OCI-LY1 (cell line): ENCODE results near the gene CDC42BPB.

Source experiments
- H2AFZ ChIP-seq: fragments of 200-600 bp; sonication (generic), shearing (Covaris generic); 2 replicates; pipeline ENCODE4 v1.6.0; 2014; ENCODE audit warnings: antibody characterized with exemption, mild to moderate bottlenecking, low read length
- H3F3A ChIP-seq: fragments of 200-600 bp; sonication (generic), shearing (Covaris generic); 2 replicates; pipeline ENCODE4 v1.6.0; 2014; ENCODE audit warnings: mild to moderate bottlenecking, antibody characterized with exemption, low read length, moderate library complexity; ENCODE audit not compliant: insufficient read depth
- H3K27ac ChIP-seq: fragments of 200-600 bp; sonication (generic); 2 replicates; pipeline ENCODE4 v1.5.1; 2014; ENCODE audit warnings: low read length, mixed run types, mild to moderate bottlenecking, low read depth; ENCODE audit not compliant: poor library complexity, severe bottlenecking
- H3K27me3 ChIP-seq: fragments of 200-600 bp; sonication (generic); 2 replicates; pipeline ENCODE4 v1.6.0; 2014; ENCODE audit warnings: antibody characterized with exemption, mild to moderate bottlenecking, low read length, moderate library complexity; ENCODE audit not compliant: insufficient read depth
- H3K36me3 ChIP-seq: fragments of 200-600 bp; sonication (generic); 2 replicates; pipeline ENCODE4 v1.6.1; 2014; ENCODE audit warnings: mild to moderate bottlenecking, antibody characterized with exemption, low read length, moderate library complexity, mixed read lengths; ENCODE audit not compliant: insufficient read depth
- H3K4me1 ChIP-seq: fragments of 200-600 bp; sonication (generic); 2 replicates; pipeline ENCODE4 v1.5.1; 2014; ENCODE audit warnings: mild to moderate bottlenecking, low read length, moderate library complexity; ENCODE audit not compliant: insufficient read depth, severe bottlenecking
- H3K4me2 ChIP-seq: fragments of 200-600 bp; sonication (generic), shearing (Covaris generic); 2 replicates; pipeline ENCODE4 v1.6.1; 2014; ENCODE audit warnings: low read length
- H3K4me3 ChIP-seq: fragments of 200-600 bp; sonication (generic); 2 replicates; pipeline ENCODE4 v1.5.1; 2014; ENCODE audit warnings: low read length, low read depth, mild to moderate bottlenecking, mixed read lengths; ENCODE audit not compliant: poor library complexity, severe bottlenecking
- H3K79me2 ChIP-seq: fragments of 200-600 bp; shearing (Covaris generic); 2 replicates; pipeline ENCODE4 v1.6.1; 2016; ENCODE audit warnings: mixed run types, low read length, mixed read lengths; ENCODE audit not compliant: insufficient read depth
- H3K9ac ChIP-seq: fragments of 200-600 bp; sonication (generic), shearing (Covaris generic); 2 replicates; pipeline ENCODE4 v1.6.1; 2014; ENCODE audit warnings: mild to moderate bottlenecking, low read length, mixed read lengths
- H3K9me2 ChIP-seq: fragments of 200-600 bp; sonication (generic), shearing (Covaris generic); 2 replicates; pipeline ENCODE4 v1.6.1; 2014; ENCODE audit warnings: low read depth, mild to moderate bottlenecking, low read length, mixed read lengths
- H3K9me3 ChIP-seq: fragments of 200-600 bp; shearing (Covaris generic); 2 replicates; pipeline ENCODE4 v1.6.1; 2014; ENCODE audit warnings: low read length, mixed read lengths
- H4K20me1 ChIP-seq: fragments of 200-600 bp; sonication (generic), shearing (Covaris generic); 2 replicates; pipeline ENCODE4 v1.6.0; 2016; ENCODE audit warnings: mild to moderate bottlenecking, low read length; ENCODE audit not compliant: insufficient read depth
- EZH2 ChIP-seq: fragments of 200-600 bp; sonication (generic), shearing (Covaris generic); IDR thresholded peaks from 2 replicates; pipeline ENCODE4 v1.8.0; 2017; ENCODE audit warnings: borderline replicate concordance, mixed run types, mild to moderate bottlenecking, antibody characterized with exemption, low read length, moderate library complexity, mixed read lengths
- TF ChIP-seq, protein P1 (sequence below): fragments of 200-600 bp; sonication (generic), shearing (Covaris generic); IDR thresholded peaks from 2 replicates; pipeline ENCODE4 v1.5.1; 2017; ENCODE audit warnings: mild to moderate bottlenecking, antibody characterized with exemption, low read length, moderate library complexity, mixed read lengths

CDC42BPB gene

DNA sequence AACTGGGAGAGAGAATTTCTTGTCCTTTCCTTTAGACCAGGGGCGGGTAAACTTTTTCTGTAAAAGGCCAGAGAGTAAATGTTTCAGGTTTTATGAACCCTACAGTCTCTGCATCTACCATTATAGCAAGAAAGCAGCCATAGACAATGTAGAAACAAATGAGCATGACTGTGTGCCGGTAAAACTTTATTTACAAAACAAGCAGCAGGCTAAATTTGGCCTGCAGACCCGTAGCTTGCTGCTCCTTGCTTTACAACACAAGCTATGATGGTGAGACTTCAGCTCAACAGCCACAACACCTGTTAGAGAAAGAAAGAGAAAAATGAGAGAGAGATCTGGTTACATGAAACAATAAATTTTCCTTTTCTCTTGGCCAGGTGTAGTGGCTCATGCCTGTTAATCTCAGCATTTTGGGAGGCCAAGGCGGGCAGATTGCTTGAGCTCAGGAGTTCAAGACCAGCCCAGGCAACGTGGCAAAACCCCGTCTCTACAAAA is 4.2 kb upstream of the CDC42BPB start:
- TF ChIP-seq, protein P1, sequence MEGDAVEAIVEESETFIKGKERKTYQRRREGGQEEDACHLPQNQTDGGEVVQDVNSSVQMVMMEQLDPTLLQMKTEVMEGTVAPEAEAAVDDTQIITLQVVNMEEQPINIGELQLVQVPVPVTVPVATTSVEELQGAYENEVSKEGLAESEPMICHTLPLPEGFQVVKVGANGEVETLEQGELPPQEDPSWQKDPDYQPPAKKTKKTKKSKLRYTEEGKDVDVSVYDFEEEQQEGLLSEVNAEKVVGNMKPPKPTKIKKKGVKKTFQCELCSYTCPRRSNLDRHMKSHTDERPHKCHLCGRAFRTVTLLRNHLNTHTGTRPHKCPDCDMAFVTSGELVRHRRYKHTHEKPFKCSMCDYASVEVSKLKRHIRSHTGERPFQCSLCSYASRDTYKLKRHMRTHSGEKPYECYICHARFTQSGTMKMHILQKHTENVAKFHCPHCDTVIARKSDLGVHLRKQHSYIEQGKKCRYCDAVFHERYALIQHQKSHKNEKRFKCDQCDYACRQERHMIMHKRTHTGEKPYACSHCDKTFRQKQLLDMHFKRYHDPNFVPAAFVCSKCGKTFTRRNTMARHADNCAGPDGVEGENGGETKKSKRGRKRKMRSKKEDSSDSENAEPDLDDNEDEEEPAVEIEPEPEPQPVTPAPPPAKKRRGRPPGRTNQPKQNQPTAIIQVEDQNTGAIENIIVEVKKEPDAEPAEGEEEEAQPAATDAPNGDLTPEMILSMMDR = no peak
- no peak for TF ChIP-seq EZH2
- H4K20me1 ChIP-seq = no peaks in the 10 kb centered on the region
- H3F3A ChIP-seq = no peaks in the 10 kb centered on the region
- H3K36me3 ChIP-seq = no peaks in the 10 kb centered on the region
- H3K4me2 ChIP-seq = no peak overlapping the region
- H3K79me2 ChIP-seq = no peaks in the 10 kb centered on the region
- H3K9ac ChIP-seq = no peak overlapping the region
- H3K9me3 ChIP-seq = no peaks in the 10 kb centered on the region
- H3K4me1 ChIP-seq = no peaks in the 10 kb centered on the region
- no peak overlapping the region for H3K4me3 ChIP-seq
- no peak overlapping the region for H3K27ac ChIP-seq
- no peaks in the 10 kb centered on the region for H3K27me3 ChIP-seq
- H2AFZ ChIP-seq = no peak overlapping the region
- no peaks in the 10 kb centered on the region for H3K9me2 ChIP-seq

DNA sequence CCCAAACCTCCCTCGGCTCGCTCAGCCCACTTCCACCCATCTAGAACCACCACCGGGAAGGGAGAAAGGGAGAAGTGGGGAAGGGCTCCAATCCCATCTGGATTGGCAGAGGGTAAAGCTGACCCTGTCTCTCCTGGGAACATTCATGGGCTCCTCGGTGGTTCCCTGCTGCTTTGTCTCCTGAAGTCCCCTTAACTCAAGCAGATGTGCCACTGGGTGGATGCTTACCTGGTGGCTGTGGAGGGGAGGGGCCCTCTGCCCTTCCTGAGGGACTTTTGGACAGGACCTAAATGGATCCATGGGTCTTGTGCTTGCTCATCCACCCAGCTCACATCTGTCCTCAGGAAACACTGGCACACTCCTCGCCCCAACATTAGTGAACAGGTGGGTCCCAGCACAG is 2.2 kb upstream of the CDC42BPB start:
- Histone ChIP-seq H2AFZ (no peak overlapping the region), H4K20me1 (no peaks in the 10 kb centered on the region), H3K4me1 (no peaks in the 10 kb centered on the region), H3K9me3 (no peaks in the 10 kb centered on the region), H3K27me3 (no peaks in the 10 kb centered on the region), H3K36me3 (no peaks in the 10 kb centered on the region), H3K9me2 (no peaks in the 10 kb centered on the region), H3K27ac (no peak overlapping the region), H3K9ac (no peak overlapping the region), H3K79me2 (no peaks in the 10 kb centered on the region), H3F3A (no peaks in the 10 kb centered on the region), H3K4me3 (no peak overlapping the region), H3K4me2 (no peak overlapping the region)
- no peak for TF ChIP-seq EZH2
- TF ChIP-seq, protein P1 = no peak

DNA sequence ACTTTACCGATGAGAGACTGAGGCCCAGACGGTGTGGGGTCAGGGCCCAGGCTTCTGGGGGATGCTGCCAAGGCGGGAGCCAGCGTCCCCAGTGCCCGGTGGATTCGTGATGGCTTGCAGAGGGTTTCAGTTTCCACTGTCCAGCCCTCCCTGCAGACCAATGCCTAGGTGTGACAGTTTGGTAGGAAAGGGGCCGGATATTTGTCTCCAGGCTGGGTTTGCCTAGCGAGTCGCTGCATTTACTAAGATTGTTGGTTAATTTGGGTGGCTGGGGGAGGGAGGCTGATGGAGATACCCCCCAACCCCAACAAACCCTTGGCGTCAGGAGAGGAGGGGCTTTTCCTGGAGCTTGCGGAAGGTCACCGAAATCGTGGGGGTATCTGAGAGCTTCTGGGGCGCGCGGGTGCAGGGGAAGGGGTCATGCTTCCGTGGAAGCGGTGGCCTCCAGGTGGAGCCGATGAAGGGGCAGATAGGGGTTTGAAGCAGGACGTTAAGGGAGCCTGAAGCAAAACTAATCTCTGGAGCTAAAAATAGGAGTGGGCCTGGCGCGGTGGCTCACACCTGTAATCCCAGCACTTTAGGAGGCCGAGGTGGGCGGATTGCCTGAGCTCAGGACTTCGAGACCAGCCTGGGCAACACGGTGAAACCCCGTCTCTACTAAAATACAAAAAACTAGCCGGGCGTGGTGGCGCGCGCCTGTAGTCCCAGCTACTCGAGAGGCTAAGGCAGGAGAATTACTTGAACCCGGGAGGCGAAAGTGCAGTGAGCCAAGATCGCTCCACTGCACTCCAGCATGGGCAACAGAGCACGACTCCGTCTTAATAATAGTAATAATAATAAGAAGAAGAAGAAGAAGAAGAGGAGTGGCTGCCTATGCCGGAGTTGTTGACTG is 1.1 kb upstream of the CDC42BPB start:
- no peak overlapping the region for H3K27ac ChIP-seq
- H3K4me1 ChIP-seq = no peaks in the 10 kb centered on the region
- H3K4me2 ChIP-seq = no peak overlapping the region
- H3K9me3 ChIP-seq = no peaks in the 10 kb centered on the region
- no peak overlapping the region for H2AFZ ChIP-seq
- H3K9ac ChIP-seq = no peak overlapping the region
- no peak overlapping the region for H3K4me3 ChIP-seq
- H3K9me2 ChIP-seq = no peaks in the 10 kb centered on the region
- no peaks in the 10 kb centered on the region for H3K36me3 ChIP-seq
- no peak for TF ChIP-seq EZH2
- TF ChIP-seq, protein P1 = no peak
- no peaks in the 10 kb centered on the region for H3K27me3 ChIP-seq
- H3F3A ChIP-seq = no peaks in the 10 kb centered on the region
- no peaks in the 10 kb centered on the region for H4K20me1 ChIP-seq
- no peaks in the 10 kb centered on the region for H3K79me2 ChIP-seq
